AG04450 (cell line): ENCODE results near the gene SOCS6. TPM values are rescaled to one million over a fixed set of nuclear protein-coding genes. Genes with fewer than 3 reads are reported as not detected.

ENCODE experiments used
- polyA plus RNA-seq: library from polyadenylated mRNA; depleted of rRNA; stranded (reverse); fragments of >200 nt; gene quantifications from 2 replicates; pipeline ENCODE4 v1.2.3, GENCODE V29; 2011; rRNA removed

The SOCS6 gene
- polyA plus RNA-seq, 1 experiment, result 26.7 TPM

Other genes with a start within 250 kb of the SOCS6 start
- 4.1 and 4.6 TPM in 2 replicates for gene RTTN, start 83.4 kb upstream of the SOCS6 start, polyA plus RNA-seq